H7 (cell line): ENCODE data around the gene HOXA11. TPM values are rescaled to one million over a fixed set of nuclear protein-coding genes. Genes with fewer than 3 reads are reported as not detected.

Experiments used
- total RNA-seq: library from RNA; depleted of rRNA; stranded (reverse); fragments of >200 nt; shearing (Covaris generic); gene quantifications from 2 replicates; pipeline ENCODE4 v1.2.3, GENCODE V29; 2014; rRNA removed

The HOXA11 gene
- total RNA-seq, 1 experiment from 2014 or later, result not detected

Other genes with a start within 250 kb of the HOXA11 start
- 0.10 TPM in 1 of 2 replicates, not detected in the other for gene HOXA1, start 89.2 kb downstream of the HOXA11 start, total RNA-seq
- gene HOXA2, start 82.5 kb downstream of the HOXA11 start, total RNA-seq, result not detected in 2 replicates
- not detected in 2 replicates for gene HOXA4, start 54.5 kb downstream of the HOXA11 start, total RNA-seq
- not detected in 2 replicates for gene HOXA5, start 41.6 kb downstream of the HOXA11 start, total RNA-seq
- gene HOXA6, start 37.5 kb downstream of the HOXA11 start, total RNA-seq, result not detected in 2 replicates
- not detected in 2 replicates for gene HOXA3, start 32.6 kb downstream of the HOXA11 start, total RNA-seq
- gene HOXA7, start 28.6 kb downstream of the HOXA11 start, total RNA-seq, result not detected in 2 replicates
- gene HOXA9, start 19.7 kb downstream of the HOXA11 start, total RNA-seq, result not detected in 2 replicates
- gene HOXA10, start 10.9 kb downstream of the HOXA11 start, total RNA-seq, result not detected in 2 replicates
- not detected in 2 replicates for gene HOXA13, start 14.9 kb upstream of the HOXA11 start, total RNA-seq
- gene EVX1, start 57.6 kb upstream of the HOXA11 start, total RNA-seq, result not detected in 2 replicates